AG04450 (cell line): Measurements from ENCODE around the gene CNOT4. TPM values are rescaled to one million over a fixed set of nuclear protein-coding genes. Genes with fewer than 3 reads are reported as not detected.
"Not testable (repeated sequence)": the region's sequence is repeated elsewhere in the genome, so short reads cannot be mapped to it uniquely, and the experiment has no call there.

Experiments used
- CTCF ChIA-PET: fragments of 300-600, 350-600 bp; formaldehyde crosslinking; extraction: SDS; loops from one replicate; lab custom pipeline; 2022; ENCODE audit warnings: antibody characterized with exemption, inconsistent platforms; lab: Charles Lee
- POLR2A ChIA-PET: fragments of 350-600 bp; formaldehyde crosslinking; extraction: SDS; loops from one replicate; lab custom pipeline; 2021; ENCODE audit warnings: antibody characterized with exemption, inconsistent platforms; lab: Yijun Ruan, JAX
- DNase-seq: peaks from one replicate; pipeline ENCODE4 v3.0.0-alpha.2; 2011; ENCODE audit warnings: low read depth, low spot score
- H3K27ac ChIP-seq: one replicate; pipeline ENCODE4 v1.5.1; 2012; ENCODE audit warnings: low read depth, low read length, control low read depth
- H3K27me3 ChIP-seq: one replicate; pipeline ENCODE4 v1.6.0; 2012; ENCODE audit warnings: low read length; ENCODE audit not compliant: control insufficient read depth, insufficient read depth
- H3K4me3 ChIP-seq: 2 replicates; pipeline ENCODE4 v1.5.1; 2011; ENCODE audit warnings: mild to moderate bottlenecking, low read depth, low read length, control low read depth
- H3K9me3 ChIP-seq: 2 replicates; pipeline ENCODE4 v1.5.1; 2012; ENCODE audit warnings: low read length; ENCODE audit not compliant: control insufficient read depth, insufficient read depth
- polyA plus RNA-seq: library from polyadenylated mRNA; depleted of rRNA; stranded (reverse); fragments of >200 nt; gene quantifications from 2 replicates; pipeline ENCODE4 v1.2.3, GENCODE V29; 2011
- TF ChIP-seq, protein P1 (sequence below): IDR thresholded peaks from 2 replicates; pipeline ENCODE4 v1.5.1; 2011; ENCODE audit warnings: low read depth, low read length, control low read depth, inconsistent platforms

The CNOT4 gene
- polyA plus RNA-seq, 1 experiment: 17.0 TPM

DNA sequence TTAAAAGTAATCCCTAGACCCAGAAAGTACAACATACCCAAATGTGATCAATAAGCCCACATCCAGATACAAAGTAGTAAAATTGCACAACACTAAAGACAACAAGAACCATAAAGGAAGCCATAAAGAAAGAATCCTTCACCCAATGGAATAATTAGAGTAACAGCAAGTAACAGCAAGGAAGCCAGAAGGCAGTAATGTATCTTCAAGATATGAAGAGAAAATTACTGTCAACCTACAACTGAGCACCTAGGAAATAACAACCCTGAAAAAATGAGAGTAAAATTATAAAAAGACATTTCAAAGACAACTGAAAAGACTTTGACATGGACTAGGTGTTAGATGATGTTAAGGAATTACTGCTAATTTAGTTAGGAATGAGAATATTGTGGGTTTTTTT lies 60.5 kb downstream of the CNOT4 start:
- ChIA-PET POLR2A (no interaction called here), CTCF (no interaction called here)
- H3K27ac ChIP-seq: no peak overlapping the region
- H3K27me3 ChIP-seq: no peaks in the 10 kb centered on the region
- no peak overlapping the region for H3K4me3 ChIP-seq
- TF ChIP-seq, protein P1, sequence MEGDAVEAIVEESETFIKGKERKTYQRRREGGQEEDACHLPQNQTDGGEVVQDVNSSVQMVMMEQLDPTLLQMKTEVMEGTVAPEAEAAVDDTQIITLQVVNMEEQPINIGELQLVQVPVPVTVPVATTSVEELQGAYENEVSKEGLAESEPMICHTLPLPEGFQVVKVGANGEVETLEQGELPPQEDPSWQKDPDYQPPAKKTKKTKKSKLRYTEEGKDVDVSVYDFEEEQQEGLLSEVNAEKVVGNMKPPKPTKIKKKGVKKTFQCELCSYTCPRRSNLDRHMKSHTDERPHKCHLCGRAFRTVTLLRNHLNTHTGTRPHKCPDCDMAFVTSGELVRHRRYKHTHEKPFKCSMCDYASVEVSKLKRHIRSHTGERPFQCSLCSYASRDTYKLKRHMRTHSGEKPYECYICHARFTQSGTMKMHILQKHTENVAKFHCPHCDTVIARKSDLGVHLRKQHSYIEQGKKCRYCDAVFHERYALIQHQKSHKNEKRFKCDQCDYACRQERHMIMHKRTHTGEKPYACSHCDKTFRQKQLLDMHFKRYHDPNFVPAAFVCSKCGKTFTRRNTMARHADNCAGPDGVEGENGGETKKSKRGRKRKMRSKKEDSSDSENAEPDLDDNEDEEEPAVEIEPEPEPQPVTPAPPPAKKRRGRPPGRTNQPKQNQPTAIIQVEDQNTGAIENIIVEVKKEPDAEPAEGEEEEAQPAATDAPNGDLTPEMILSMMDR: no peak
- H3K9me3 ChIP-seq: no peaks in the 10 kb centered on the region
- DNase-seq: no peak

DNA sequence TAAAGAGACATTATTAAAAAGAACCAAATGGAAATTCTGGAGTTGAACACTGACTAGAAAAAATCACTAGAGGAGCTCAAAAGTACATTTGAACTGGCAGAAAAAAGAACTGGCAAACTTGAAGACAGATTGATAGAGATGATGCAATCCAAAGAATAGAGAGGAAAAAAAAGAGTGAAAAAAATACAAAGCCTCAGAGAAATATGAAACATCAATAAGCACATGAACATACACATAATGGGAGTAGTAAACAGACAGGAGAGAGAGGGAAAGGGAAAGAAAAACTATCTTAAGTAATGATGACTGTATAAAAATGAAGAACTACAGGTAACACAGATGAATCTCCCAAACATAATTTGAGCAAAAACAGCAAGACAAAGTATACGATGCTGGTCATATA lies 61.1 kb downstream of the CNOT4 start:
- no peak overlapping the region for H3K27ac ChIP-seq
- TF ChIP-seq, protein P1: no peak
- CTCF ChIA-PET: no interaction called here
- no peaks in the 10 kb centered on the region for H3K9me3 ChIP-seq
- H3K4me3 ChIP-seq: no peak overlapping the region
- POLR2A ChIA-PET: no interaction called here
- no peaks in the 10 kb centered on the region for H3K27me3 ChIP-seq
- no peak for DNase-seq

DNA sequence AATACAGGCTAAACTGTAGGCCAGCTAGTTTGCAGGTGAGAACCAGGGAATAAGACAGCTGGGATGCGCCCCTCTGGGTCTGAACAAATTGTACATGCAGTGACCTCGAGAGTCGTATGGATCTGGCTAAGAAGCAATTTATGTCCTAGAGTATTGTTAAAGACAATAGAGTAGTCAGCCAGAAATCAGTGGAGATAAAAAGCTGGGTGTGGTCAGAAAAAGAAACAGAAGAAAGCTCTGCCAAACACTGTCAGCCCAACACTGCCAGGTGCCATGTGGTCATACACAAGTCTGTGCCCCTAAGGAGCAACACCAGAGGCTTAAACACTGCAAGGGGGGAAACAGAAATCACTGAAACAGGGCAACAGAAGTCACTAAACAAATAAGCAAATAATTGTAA lies 62.2 kb downstream of the CNOT4 start:
- TF ChIP-seq, protein P1: no peak
- Histone ChIP-seq H3K9me3 (no peaks in the 10 kb centered on the region), H3K27me3 (no peaks in the 10 kb centered on the region), H3K4me3 (no peak overlapping the region), H3K27ac (no peak overlapping the region)
- no peak for DNase-seq
- ChIA-PET CTCF (no interaction called here), POLR2A (no interaction called here)

DNA sequence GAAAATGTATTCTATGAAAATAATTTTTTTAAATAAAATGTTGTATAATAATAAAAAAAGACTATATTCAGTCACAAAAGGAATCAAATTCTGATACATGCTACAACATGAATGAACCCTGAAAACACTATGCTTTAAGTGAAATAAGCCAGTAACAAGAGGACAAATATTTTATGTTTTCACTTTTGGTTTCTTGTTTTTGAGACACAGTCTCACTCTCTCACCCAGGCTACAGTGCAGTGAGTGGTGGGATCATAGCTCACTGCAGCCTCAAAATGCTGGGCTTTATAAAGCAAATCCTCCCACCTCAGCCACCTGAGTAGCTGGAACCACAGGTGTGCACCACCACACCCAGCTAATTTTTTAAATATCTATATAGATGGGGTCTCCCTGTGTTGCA lies 64.2 kb downstream of the CNOT4 start:
- ChIA-PET CTCF (no interaction called here), POLR2A (no interaction called here)
- Histone ChIP-seq H3K27ac (no peak overlapping the region), H3K9me3 (no peaks in the 10 kb centered on the region), H3K27me3 (no peaks in the 10 kb centered on the region), H3K4me3 (no peak overlapping the region)
- DNase-seq: no peak
- TF ChIP-seq, protein P1: no peak

DNA sequence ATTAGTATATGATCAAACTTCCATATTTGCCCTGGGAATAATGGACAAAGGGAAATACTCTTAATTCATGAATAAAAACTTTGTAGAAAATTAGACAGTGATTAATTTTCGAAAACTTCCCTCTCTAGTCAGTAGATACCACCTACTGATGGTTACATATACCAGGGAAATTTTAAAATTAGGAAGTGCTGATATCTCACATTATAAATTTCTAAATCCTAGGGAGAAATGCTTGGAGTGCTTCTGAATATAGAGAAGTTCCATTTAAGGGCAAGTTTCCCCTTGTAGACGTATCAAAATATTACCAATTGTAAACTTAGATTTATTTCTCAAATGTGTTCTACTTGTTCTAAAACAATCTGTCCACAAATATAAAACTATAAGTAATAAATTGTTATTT lies 64.6 kb downstream of the CNOT4 start:
- POLR2A ChIA-PET, H3K27ac ChIP-seq, H3K4me3 ChIP-seq, H3K9me3 ChIP-seq, CTCF ChIA-PET, H3K27me3 ChIP-seq, DNase-seq: not testable (repeated sequence)

DNA sequence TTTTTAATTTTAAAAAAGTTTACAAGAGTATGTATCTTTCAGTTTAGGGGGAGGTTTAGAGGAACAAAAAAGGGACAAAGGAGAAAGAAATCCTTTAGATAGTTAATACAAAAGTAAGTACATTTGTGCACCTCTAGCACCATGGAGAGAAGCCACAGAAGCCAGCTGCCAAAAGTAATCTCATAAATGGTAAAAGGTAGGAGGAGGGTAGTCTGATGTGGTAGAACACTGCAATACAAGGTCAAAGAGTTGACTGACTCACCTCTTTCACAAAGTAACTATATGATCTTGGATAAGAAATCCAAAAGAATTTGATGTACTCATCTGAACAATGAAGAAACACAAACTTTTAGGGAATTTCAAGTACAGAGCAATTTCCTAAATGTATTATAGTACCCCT lies 68.1 kb downstream of the CNOT4 start:
- ChIA-PET POLR2A (no interaction called here), CTCF (interaction anchor here (1.0 kb wide), 1 partner anchor 69 kb away, joined by 3 read pairs; no protein-coding TSS in a partner anchor)
- Histone ChIP-seq H3K27ac (no peak overlapping the region), H3K27me3 (no peaks in the 10 kb centered on the region), H3K4me3 (no peak overlapping the region), H3K9me3 (no peaks in the 10 kb centered on the region)
- TF ChIP-seq, protein P1: no peak
- DNase-seq: peak; percentile 8
